Nephron progenitor cell (in vitro differentiated cells): Measurements from ENCODE around the gene MYO9A.

Source experiments
- DNase-seq: peaks from one replicate; pipeline ENCODE4 v3.0.0; 2021
- H3K27ac Mint-ChIP-seq: 2 replicates; pipeline ENCODE4 v1.8.0; 2021; ENCODE audit warnings: mild to moderate bottlenecking, moderate library complexity, mixed read lengths
- H3K27me3 Mint-ChIP-seq: 2 replicates; pipeline ENCODE4 v1.8.0; 2021; ENCODE audit warnings: mild to moderate bottlenecking, low read depth, mixed read lengths; ENCODE audit not compliant: poor library complexity
- H3K36me3 Mint-ChIP-seq: 2 replicates; pipeline ENCODE4 v1.8.0; 2021; ENCODE audit warnings: low read depth, mixed read lengths
- H3K4me1 Mint-ChIP-seq: 2 replicates; pipeline ENCODE4 v1.8.0; 2021; ENCODE audit warnings: mixed read lengths
- H3K4me3 Mint-ChIP-seq: 2 replicates; pipeline ENCODE4 v1.8.0; 2021; ENCODE audit warnings: mild to moderate bottlenecking, moderate library complexity, mixed read lengths
- H3K9me3 Mint-ChIP-seq: 2 replicates; pipeline ENCODE4 v1.8.0; 2021; ENCODE audit warnings: mild to moderate bottlenecking, moderate library complexity, mixed read lengths
- TF ChIP-seq, protein P1 (sequence below): fragments of 200-600 bp; sonication (generic); IDR thresholded peaks from 2 replicates; pipeline ENCODE4 v1.5.0; 2021; ENCODE audit warnings: antibody characterized with exemption

MYO9A gene

DNA sequence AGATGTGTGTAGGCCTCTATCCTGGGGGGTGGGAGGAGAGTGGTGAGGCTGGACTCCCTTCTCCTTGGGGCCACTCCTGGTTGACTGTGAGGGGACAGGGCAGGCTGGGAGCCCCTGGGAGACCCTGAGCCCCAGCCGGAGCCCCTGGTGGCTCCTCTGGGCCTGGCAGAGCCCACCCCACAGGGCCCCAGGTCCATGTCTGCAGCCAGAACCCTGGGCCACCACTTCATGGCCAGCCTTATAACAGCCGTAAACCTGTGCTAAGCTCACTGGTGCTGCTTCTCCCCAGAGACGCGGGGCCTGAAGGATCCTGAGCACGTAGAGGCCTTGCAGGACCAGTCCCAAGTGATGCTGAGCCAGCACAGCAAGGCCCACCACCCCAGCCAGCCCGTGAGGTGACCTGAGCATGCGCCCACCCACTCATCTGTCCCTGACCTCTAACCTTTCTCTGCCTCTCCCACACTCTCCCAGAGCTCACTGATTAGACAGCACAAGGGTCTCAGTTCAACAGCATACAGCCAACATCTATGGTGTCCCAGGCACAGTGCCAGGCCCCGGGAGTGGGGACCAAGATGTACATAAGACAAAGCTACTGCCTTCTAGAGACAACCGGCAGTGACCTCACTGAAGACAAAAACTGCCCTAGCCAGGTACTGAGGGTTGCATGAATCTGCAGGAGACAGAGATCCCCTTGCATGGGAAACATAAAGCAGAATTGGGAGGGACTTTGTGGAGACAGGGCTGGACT lies 304.1 kb downstream of the MYO9A start:
- Mint-ChIP-seq H3K27ac (no peak overlapping the region), H3K9me3 (peaks cover 15% of the 10 kb centered on the region), H3K4me1 (peaks cover 15% of the 10 kb centered on the region), H3K36me3 (peaks cover 16% of the 10 kb centered on the region), H3K27me3 (peaks cover 3% of the 10 kb centered on the region), H3K4me3 (no peak overlapping the region)
- DNase-seq, result no peak
- TF ChIP-seq, protein P1, sequence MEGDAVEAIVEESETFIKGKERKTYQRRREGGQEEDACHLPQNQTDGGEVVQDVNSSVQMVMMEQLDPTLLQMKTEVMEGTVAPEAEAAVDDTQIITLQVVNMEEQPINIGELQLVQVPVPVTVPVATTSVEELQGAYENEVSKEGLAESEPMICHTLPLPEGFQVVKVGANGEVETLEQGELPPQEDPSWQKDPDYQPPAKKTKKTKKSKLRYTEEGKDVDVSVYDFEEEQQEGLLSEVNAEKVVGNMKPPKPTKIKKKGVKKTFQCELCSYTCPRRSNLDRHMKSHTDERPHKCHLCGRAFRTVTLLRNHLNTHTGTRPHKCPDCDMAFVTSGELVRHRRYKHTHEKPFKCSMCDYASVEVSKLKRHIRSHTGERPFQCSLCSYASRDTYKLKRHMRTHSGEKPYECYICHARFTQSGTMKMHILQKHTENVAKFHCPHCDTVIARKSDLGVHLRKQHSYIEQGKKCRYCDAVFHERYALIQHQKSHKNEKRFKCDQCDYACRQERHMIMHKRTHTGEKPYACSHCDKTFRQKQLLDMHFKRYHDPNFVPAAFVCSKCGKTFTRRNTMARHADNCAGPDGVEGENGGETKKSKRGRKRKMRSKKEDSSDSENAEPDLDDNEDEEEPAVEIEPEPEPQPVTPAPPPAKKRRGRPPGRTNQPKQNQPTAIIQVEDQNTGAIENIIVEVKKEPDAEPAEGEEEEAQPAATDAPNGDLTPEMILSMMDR, result no peak

DNA sequence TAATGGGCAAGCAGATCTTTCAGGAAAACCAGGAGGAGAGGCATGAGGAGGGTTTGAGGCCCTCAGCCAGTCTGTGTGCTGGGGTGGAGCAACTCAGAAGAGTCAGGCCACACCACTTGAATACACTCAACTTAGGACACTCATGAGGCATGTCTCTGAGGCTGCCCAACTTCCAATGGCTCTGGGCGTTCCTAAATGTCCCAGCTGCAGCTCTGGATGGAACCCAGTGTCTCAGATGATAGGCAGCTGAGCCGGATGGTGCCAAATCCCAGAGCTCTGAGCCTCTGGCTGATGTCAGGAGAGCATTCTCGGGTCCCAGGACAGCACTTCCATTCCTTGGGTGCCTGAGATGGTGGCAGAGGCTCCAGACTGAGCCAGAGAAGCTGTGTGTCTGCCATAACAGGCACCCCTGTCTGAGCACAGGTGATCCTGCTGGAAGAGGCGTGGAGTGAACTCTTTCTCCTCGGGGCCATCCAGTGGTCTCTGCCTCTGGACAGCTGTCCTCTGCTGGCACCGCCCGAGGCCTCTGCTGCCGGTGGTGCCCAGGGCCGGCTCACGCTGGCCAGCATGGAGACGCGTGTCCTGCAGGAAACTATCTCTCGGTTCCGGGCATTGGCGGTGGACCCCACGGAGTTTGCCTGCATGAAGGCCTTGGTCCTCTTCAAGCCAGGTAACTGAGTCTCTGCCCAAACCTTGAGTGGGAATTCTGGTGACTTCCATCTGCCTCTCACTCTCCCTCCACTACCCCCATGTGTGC lies 304.8 kb downstream of the MYO9A start:
- Mint-ChIP-seq H3K27ac (no peak overlapping the region), H3K9me3 (peaks cover 10% of the 10 kb centered on the region), H3K4me3 (no peak overlapping the region), H3K4me1 (peaks cover 21% of the 10 kb centered on the region), H3K27me3 (peaks cover 5% of the 10 kb centered on the region), H3K36me3 (peaks cover 10% of the 10 kb centered on the region)
- TF ChIP-seq, protein P1, result no peak
- DNase-seq, result no peak

DNA sequence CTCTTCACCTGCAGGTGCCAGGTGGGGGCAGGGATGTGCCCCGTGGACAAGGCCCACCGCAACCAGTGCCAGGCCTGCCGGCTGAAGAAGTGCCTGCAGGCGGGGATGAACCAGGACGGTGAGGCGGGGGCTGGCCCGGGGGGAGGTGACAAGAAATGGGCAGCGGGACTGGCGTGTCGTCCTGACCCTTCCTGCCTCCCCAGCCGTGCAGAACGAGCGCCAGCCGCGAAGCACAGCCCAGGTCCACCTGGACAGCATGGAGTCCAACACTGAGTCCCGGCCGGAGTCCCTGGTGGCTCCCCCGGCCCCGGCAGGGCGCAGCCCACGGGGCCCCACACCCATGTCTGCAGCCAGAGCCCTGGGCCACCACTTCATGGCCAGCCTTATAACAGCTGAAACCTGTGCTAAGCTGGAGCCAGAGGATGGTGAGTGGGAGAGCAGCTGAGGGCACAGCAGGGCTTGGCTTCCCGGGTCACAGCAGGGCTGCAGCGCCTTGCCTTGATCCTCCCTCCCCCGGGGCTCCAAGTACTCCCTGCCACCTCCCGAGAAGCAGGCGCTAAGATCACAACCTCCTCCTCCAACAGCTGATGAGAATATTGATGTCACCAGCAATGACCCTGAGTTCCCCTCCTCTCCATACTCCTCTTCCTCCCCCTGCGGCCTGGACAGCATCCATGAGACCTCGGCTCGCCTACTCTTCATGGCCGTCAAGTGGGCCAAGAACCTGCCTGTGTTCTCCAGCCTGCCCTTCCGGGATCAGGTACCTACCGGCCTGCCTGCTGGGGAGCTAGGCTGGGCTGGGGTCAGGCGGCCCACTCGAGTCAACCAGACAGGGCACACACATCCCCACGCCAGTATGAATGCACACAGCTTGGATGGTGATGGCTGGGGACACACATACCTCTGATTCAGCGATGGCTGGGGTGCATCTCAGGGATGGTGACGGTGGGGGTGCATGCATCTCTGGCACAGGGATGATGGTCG lies 305.9 kb downstream of the MYO9A start:
- TF ChIP-seq, protein P1, result no peak
- Mint-ChIP-seq H3K9me3 (no peaks in the 10 kb centered on the region), H3K27me3 (peaks cover 10% of the 10 kb centered on the region), H3K4me3 (no peak overlapping the region), H3K36me3 (no peaks in the 10 kb centered on the region), H3K27ac (peak overlapping the region; percentile 79), H3K4me1 (peaks cover 32% of the 10 kb centered on the region)
- no peak for DNase-seq

DNA sequence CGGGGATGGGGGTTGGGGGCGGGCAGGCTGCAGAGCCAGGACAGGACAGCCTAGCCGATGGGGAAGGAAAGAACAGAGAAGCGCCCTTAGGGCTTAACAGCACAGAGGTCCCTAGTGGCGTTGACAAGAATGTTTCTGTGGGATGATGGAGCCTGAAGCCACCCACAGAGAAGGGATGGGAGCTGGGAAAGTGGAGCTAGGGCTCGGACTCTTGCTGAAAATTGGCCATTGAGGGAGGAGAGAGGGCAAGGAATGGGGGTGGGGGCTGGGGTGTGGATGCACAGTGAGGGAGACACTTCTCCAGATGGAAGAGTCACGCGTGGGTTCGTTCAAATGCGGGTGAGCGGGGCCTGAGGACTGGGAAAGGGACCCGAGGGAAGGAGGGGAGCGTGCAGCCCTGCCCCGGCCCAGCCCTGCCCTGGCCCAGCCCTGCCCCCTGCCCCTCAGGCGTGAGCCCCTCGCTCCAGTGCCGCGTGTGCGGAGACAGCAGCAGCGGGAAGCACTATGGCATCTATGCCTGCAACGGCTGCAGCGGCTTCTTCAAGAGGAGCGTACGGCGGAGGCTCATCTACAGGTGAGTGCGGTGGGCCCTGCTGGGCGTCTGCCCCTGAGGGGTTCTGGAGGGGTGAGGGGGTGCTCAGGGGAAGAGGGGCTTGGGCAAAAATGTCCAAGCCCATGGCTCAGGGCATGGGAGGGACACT lies 306.8 kb downstream of the MYO9A start:
- TF ChIP-seq, protein P1, result no peak
- Mint-ChIP-seq H3K4me1 (peaks cover 40% of the 10 kb centered on the region), H3K27me3 (peaks cover 12% of the 10 kb centered on the region), H3K36me3 (no peaks in the 10 kb centered on the region), H3K27ac (peak overlapping the region; percentile 39), H3K9me3 (no peaks in the 10 kb centered on the region), H3K4me3 (no peak overlapping the region)
- DNase-seq, result no peak

DNA sequence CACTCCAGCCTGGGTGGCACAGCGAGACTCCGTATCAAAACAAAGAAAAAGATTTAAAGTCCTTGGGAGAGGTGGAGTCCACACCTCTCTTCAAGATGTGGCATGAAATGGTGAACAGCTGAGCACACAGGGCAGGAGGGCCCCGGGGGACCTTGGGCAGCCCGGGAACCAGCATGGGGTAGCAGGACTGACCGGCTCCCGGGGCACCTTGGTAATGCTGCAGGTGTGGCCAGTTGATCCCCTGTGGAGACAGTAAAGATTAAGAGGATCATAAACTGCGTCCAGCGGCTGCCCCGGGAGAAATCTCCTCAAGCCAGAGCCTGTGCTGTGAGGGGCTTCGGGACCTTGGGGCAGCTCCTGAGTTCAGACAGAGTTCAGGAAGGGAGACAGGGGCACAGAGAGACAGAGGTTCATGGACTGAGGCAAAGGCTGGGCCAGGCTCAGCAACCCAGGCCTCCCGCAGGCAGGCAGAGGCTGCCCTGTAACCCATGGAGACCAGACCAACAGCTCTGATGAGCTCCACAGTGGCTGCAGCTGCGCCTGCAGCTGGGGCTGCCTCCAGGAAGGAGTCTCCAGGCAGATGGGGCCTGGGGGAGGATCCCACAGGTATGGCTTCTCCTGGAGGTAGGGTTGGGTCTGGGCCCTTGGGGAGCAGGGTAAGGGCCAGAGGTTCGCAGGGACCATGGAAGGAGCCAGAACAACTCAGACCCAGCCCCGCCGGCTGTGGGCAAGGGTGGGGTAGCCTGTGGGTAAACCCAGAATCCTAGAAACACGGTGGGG lies 307.5 kb downstream of the MYO9A start, which contains the start of gene NR2E3:
Gene NR2E3 (plus strand): TSS at position 299 of the 780 bp plus-strand sequence. CDS start 190 bp downstream, at position 489.
- peak within 1 kb of the TSS; percentile 39 for H3K27ac Mint-ChIP-seq
- no peak for DNase-seq
- H3K36me3 Mint-ChIP-seq, result no peaks in the 10 kb centered on the region
- H3K27me3 Mint-ChIP-seq, result peaks cover 12% of the 10 kb centered on the region
- peaks cover 48% of the 10 kb centered on the region for H3K4me1 Mint-ChIP-seq
- no peaks in the 10 kb centered on the region for H3K9me3 Mint-ChIP-seq
- no peak within 1 kb of the TSS for H3K4me3 Mint-ChIP-seq
- TF ChIP-seq, protein P1, result no peak
